Measurements from ENCODE around the gene LCMT2. TPM values are rescaled to one million over a fixed set of nuclear protein-coding genes. Genes with fewer than 3 reads are reported as not detected.

Gene LCMT2
- total and polyA plus RNA-seq, 2 experiments from 2014 or later: 2.3 to 7.1 TPM

DNA sequence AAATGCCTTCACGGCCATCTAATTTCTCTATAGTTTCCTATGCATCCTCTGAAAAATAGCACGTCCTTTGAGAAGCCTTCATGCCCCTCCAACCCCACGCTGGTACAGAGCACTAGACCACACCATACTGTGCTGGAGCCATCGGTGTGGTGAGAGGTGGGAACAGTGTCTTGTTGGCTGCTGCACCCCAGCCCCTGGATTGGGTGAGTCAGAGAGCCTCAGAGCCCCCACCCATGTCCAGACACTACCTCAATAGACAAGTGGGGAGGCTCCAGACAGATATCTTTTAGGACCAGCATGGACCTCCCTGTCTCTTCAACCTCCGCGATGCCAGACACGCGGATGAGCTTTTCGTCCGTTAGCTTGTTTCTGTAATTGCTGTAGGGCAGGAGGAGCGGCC is 51.5 kb downstream of the LCMT2 start:
- Mint-ChIP-seq H3K27ac (no peak overlapping the region), H3K27me3 (ENCODE audit: insufficient read depth, low read depth, poor library complexity) (peaks cover 6% of the 10 kb centered on the region), H3K4me3 (no peak overlapping the region), H3K4me1 (no peaks in the 10 kb centered on the region), H3K9me3 (no peaks in the 10 kb centered on the region), H3K36me3 (ENCODE audit: low read depth) (no peaks in the 10 kb centered on the region; the same call in 2 of the 3 replicates)
- Histone ChIP-seq H3K27ac (ENCODE audit: low read depth) (no peak overlapping the region), H3K4me2 (no peak overlapping the region), H3K27me3 (ENCODE audit: insufficient read depth) (no peaks in the 10 kb centered on the region), H3K4me1 (ENCODE audit: insufficient read depth) (no peaks in the 10 kb centered on the region), H3K9me2 (ENCODE audit: insufficient read depth) (no peaks in the 10 kb centered on the region), H2AFZ (no peak overlapping the region), H3F3A (replicated peaks; ENCODE audit: low read depth) (no peaks in the 10 kb centered on the region), H3K4me3 (no peak overlapping the region), H3K79me2 (replicated peaks; ENCODE audit: insufficient read depth) (no peaks in the 10 kb centered on the region), H4K20me1 (replicated peaks; ENCODE audit: insufficient read depth) (no peaks in the 10 kb centered on the region), H3K36me3 (ENCODE audit: insufficient read depth) (no peaks in the 10 kb centered on the region)
- ATAC-seq: no peak
- DNase-seq (ENCODE audit: low spot score): no peak
- TF ChIP-seq EZH2phosphoT487 (IDR thresholded peaks at IDR 0.05; ENCODE audit: unreplicated experiment) (no peak), NANOG (IDR thresholded peaks at IDR 0.05; ENCODE audit: borderline replicate concordance) (no peak), STAT1 (IDR thresholded peaks at IDR 0.05; ENCODE audit: unreplicated experiment) (no peak), ZNF114 (CRISPR knock-in tag; IDR thresholded peaks at IDR 0.05) (no peak), EZH2 (IDR thresholded peaks at IDR 0.05; ENCODE audit: low read depth, unreplicated experiment) (no peak), CREB1 (CRISPR knock-in tag; IDR thresholded peaks at IDR 0.05; ENCODE audit: low read depth) (no peak), JUNB (IDR thresholded peaks at IDR 0.05; ENCODE audit: unreplicated experiment) (no peak)
- TF ChIP-seq, protein P1, sequence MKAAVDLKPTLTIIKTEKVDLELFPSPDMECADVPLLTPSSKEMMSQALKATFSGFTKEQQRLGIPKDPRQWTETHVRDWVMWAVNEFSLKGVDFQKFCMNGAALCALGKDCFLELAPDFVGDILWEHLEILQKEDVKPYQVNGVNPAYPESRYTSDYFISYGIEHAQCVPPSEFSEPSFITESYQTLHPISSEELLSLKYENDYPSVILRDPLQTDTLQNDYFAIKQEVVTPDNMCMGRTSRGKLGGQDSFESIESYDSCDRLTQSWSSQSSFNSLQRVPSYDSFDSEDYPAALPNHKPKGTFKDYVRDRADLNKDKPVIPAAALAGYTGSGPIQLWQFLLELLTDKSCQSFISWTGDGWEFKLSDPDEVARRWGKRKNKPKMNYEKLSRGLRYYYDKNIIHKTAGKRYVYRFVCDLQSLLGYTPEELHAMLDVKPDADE (IDR thresholded peaks at IDR 0.05): no peak
- TF ChIP-seq, protein P2, sequence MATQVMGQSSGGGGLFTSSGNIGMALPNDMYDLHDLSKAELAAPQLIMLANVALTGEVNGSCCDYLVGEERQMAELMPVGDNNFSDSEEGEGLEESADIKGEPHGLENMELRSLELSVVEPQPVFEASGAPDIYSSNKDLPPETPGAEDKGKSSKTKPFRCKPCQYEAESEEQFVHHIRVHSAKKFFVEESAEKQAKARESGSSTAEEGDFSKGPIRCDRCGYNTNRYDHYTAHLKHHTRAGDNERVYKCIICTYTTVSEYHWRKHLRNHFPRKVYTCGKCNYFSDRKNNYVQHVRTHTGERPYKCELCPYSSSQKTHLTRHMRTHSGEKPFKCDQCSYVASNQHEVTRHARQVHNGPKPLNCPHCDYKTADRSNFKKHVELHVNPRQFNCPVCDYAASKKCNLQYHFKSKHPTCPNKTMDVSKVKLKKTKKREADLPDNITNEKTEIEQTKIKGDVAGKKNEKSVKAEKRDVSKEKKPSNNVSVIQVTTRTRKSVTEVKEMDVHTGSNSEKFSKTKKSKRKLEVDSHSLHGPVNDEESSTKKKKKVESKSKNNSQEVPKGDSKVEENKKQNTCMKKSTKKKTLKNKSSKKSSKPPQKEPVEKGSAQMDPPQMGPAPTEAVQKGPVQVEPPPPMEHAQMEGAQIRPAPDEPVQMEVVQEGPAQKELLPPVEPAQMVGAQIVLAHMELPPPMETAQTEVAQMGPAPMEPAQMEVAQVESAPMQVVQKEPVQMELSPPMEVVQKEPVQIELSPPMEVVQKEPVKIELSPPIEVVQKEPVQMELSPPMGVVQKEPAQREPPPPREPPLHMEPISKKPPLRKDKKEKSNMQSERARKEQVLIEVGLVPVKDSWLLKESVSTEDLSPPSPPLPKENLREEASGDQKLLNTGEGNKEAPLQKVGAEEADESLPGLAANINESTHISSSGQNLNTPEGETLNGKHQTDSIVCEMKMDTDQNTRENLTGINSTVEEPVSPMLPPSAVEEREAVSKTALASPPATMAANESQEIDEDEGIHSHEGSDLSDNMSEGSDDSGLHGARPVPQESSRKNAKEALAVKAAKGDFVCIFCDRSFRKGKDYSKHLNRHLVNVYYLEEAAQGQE (IDR thresholded peaks at IDR 0.05; ENCODE audit: unreplicated experiment): no peak
- TF ChIP-seq, protein P3, sequence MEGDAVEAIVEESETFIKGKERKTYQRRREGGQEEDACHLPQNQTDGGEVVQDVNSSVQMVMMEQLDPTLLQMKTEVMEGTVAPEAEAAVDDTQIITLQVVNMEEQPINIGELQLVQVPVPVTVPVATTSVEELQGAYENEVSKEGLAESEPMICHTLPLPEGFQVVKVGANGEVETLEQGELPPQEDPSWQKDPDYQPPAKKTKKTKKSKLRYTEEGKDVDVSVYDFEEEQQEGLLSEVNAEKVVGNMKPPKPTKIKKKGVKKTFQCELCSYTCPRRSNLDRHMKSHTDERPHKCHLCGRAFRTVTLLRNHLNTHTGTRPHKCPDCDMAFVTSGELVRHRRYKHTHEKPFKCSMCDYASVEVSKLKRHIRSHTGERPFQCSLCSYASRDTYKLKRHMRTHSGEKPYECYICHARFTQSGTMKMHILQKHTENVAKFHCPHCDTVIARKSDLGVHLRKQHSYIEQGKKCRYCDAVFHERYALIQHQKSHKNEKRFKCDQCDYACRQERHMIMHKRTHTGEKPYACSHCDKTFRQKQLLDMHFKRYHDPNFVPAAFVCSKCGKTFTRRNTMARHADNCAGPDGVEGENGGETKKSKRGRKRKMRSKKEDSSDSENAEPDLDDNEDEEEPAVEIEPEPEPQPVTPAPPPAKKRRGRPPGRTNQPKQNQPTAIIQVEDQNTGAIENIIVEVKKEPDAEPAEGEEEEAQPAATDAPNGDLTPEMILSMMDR (conservative IDR thresholded peaks at IDR 0.05; ENCODE audit: low read depth in 2 of 2): no peak

DNA sequence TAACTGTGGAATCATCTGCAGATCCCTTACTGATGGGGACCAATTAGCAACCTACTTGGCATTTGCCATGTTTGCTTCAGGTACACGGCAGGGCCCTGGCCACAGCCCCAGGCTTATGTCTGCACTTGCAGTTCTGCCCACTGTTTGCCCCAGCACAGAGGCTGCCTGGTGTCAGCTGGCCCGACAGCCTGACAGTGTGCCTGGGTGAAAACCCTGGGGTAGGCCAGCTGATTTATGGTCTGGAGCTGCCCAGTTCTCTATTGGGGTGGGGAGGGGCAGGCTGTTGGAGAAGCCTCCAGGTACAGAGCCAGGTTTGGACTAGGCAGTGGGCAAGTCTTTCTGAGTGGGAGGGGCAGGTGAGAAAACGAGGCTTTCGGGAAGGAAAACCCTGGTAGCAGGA is 52.5 kb downstream of the LCMT2 start:
- Histone ChIP-seq H3K27me3 (ENCODE audit: insufficient read depth) (no peaks in the 10 kb centered on the region), H3K4me2 (no peak overlapping the region), H3K36me3 (ENCODE audit: insufficient read depth) (no peaks in the 10 kb centered on the region), H3F3A (replicated peaks; ENCODE audit: low read depth) (no peaks in the 10 kb centered on the region), H3K4me1 (ENCODE audit: insufficient read depth) (no peaks in the 10 kb centered on the region), H4K20me1 (replicated peaks; ENCODE audit: insufficient read depth) (no peaks in the 10 kb centered on the region), H3K27ac (ENCODE audit: low read depth) (no peak overlapping the region), H2AFZ (no peak overlapping the region), H3K9me2 (ENCODE audit: insufficient read depth) (no peaks in the 10 kb centered on the region), H3K79me2 (replicated peaks; ENCODE audit: insufficient read depth) (no peaks in the 10 kb centered on the region), H3K4me3 (no peak overlapping the region)
- H3K4me3 Mint-ChIP-seq: no peak overlapping the region
- ATAC-seq: no peak
- peaks cover 6% of the 10 kb centered on the region for H3K27me3 Mint-ChIP-seq (ENCODE audit: insufficient read depth, low read depth, poor library complexity)
- H3K36me3 Mint-ChIP-seq (ENCODE audit: low read depth): no peaks in the 10 kb centered on the region
- no peak for TF ChIP-seq JUNB (IDR thresholded peaks at IDR 0.05; ENCODE audit: unreplicated experiment)
- no peak for TF ChIP-seq STAT1 (IDR thresholded peaks at IDR 0.05; ENCODE audit: unreplicated experiment)
- TF ChIP-seq POLR2AphosphoS5 (IDR thresholded peaks at IDR 0.05; ENCODE audit: low read depth): no peak
- no peak for TF ChIP-seq ZNF331 (CRISPR knock-in tag; IDR thresholded peaks at IDR 0.05; ENCODE audit: low read depth)
- TF ChIP-seq, protein P1 (IDR thresholded peaks at IDR 0.05): no peak
- no peak for TF ChIP-seq NANOG (IDR thresholded peaks at IDR 0.05; ENCODE audit: borderline replicate concordance)
- no peak for TF ChIP-seq ZNF114 (CRISPR knock-in tag; IDR thresholded peaks at IDR 0.05)
- no peak for DNase-seq (ENCODE audit: low spot score)
- H3K9me3 Mint-ChIP-seq: no peaks in the 10 kb centered on the region
- H3K4me1 Mint-ChIP-seq: no peaks in the 10 kb centered on the region
- H3K27ac Mint-ChIP-seq: no peak overlapping the region

Data from GM23338 (cell line).